Gastrocnemius medialis (tissue), 4 donors: ENCODE measurements around the gene GNG3. TPM values are rescaled to one million over a fixed set of nuclear protein-coding genes. Genes with fewer than 3 reads are reported as not detected.

Experiments used
- ATAC-seq, 2 donors: fragments of 150-250 bp; one replicate each; pipeline ENCODE4 v1.9.1; 2016
- DNase-seq, 2 donors: peaks; one replicate each; pipeline ENCODE4 v3.0.0-alpha.2; 2019
- H3K27ac ChIP-seq, 4 donors: fragments of 200-600 bp; sonication (generic); 1 replicate in 1 of 4; 2 replicates in 3 of 4; pipeline ENCODE4 v1.5.1; 2016 to 2018; ENCODE audit warnings: mild to moderate bottlenecking in 2 of 4, moderate library complexity in 1 of 4
- H3K27me3 ChIP-seq, 3 donors: fragments of 200-600 bp; sonication (generic) in 2 of 3; 1 replicate in 1 of 3; 2 replicates in 2 of 3; pipeline versions ENCODE4 v1.5.1 to v1.6.0; 2016 to 2019; ENCODE audit warnings: mild to moderate bottlenecking in 1 of 3, moderate library complexity in 1 of 3
- H3K36me3 ChIP-seq, 2 donors: fragments of 200-600 bp; sonication (generic) in 1 of 2; one replicate each; pipeline ENCODE4 v1.5.1; 2017 to 2018
- H3K4me1 ChIP-seq, 2 donors: fragments of 200-600 bp; sonication (generic) in 1 of 2; one replicate each; pipeline ENCODE4 v1.5.1; 2016 to 2017; ENCODE audit warnings: mild to moderate bottlenecking in 2 of 2
- H3K4me3 ChIP-seq, 4 donors: fragments of 200-600 bp; sonication (generic) in 3 of 4; 1 replicate in 1 of 4; 2 replicates in 3 of 4; pipeline ENCODE4 v1.5.1; 2016 to 2019; ENCODE audit warnings: mild to moderate bottlenecking in 2 of 4
- H3K9me3 ChIP-seq, 3 donors: fragments of 200-600 bp; sonication (generic) in 2 of 3; 1 replicate in 1 of 3; 2 replicates in 2 of 3; pipeline ENCODE4 v1.5.1; 2016 to 2019
- CTCF ChIP-seq, 5 experiments: fragments of 450-650 bp in 3 of 5; fragments of 200-600 bp in 2 of 5; sonication (generic) in 2 of 5; IDR thresholded peaks in 4 of 5; conservative IDR thresholded peaks in 1 of 5; 1 replicate in 4 of 5; 2 replicates in 1 of 5; pipeline ENCODE4 v1.5.1; 2016 to 2019; ENCODE audit warnings: antibody characterized with exemption in 5 of 5, mild to moderate bottlenecking in 3 of 5, moderate library complexity in 3 of 5
- POLR2A ChIP-seq, 2 donors: fragments of 450-650 bp; IDR thresholded peaks; one replicate each; pipeline ENCODE4 v1.6.1; 2017; ENCODE audit warnings: antibody characterized with exemption in 2 of 2, mild to moderate bottlenecking in 2 of 2, moderate library complexity in 2 of 2
- in situ Hi-C, 4 donors: fragments of 200-750 bp; cut with MboI; loops; one replicate each; pipeline versions ENCODE4 v1.15.0 to v1.8.0; 2017; ENCODE audit warnings: low sequenced_read_pairs in 4 of 4
- intact Hi-C: fragments of 100-400 bp; cut with DNase I; formaldehyde crosslinking; loops from one replicate; pipeline ENCODE4 v1.15.1; 2023; ENCODE audit warnings: low total_unique reads
- total RNA-seq, 4 donors: library from RNA; depleted of rRNA; stranded (reverse); fragments of >200 nt; gene quantifications; one replicate each; pipeline versions ENCODE4 v1.1.0 to v1.2.3, GENCODE V29; 2016

Gene GNG3
- total RNA-seq, 4 donors from 2014 or later: not detected

GRCh38 chr11:62757846-62758788 is 50.6 kb downstream of the GNG3 start:
- TF ChIP-seq POLR2A (IDR thresholded peaks at IDR 0.05) (no peak), CTCF (IDR thresholded peaks at IDR 0.05 in 4 of 5, conservative IDR thresholded peaks at IDR 0.05 in 1 of 5) (no peak)
- ATAC-seq (no peak), DNase-seq (no peak)
- no peaks in the 10 kb centered on the region for H3K9me3 ChIP-seq
- intact Hi-C loops (no loop called here), in situ Hi-C loops (no loop called here)
- peaks cover 0 to 6% of the 10 kb centered on the region in 2 donors for H3K36me3 ChIP-seq
- no peak overlapping the region for H3K4me3 ChIP-seq
- H3K27me3 ChIP-seq: no peaks in the 10 kb centered on the region
- H3K27ac ChIP-seq: no peak overlapping the region
- H3K4me1 ChIP-seq: peaks cover 19 to 27% of the 10 kb centered on the region in 2 donors

Other genes starting within 250 kb of the GNG3 start
- gene AHNAK, start 160.9 kb upstream of the GNG3 start, total RNA-seq: 1,000 to 10,000 TPM in 1 of 4 donors, 100 to 1,000 TPM in 3; 374 to 1,261 (median 571) TPM
- 1,000 to 10,000 TPM; 1,797 to 2,946 (median 1,897) TPM for gene EEF1G, start 133.8 kb upstream of the GNG3 start, total RNA-seq
- 10 to 100 TPM in 3 of 4 donors, 1 to 10 TPM in 1; 7.8 to 15.7 (median 11.7) TPM for gene TUT1, start 116.2 kb upstream of the GNG3 start, total RNA-seq
- gene MTA2, start 105.8 kb upstream of the GNG3 start, total RNA-seq: 10 to 100 TPM; 28.0 to 47.1 (median 31.7) TPM
- 1 to 10 TPM; 4.7 to 7.9 (median 7.0) TPM for gene EML3, start 94.9 kb upstream of the GNG3 start, total RNA-seq
- gene ROM1, start 94.4 kb upstream of the GNG3 start, total RNA-seq: 1 to 10 TPM; 1.6 to 3.7 (median 2.7) TPM
- 10 to 100 TPM in 2 of 4 donors, 1 to 10 TPM in 2; 4.4 to 21.4 (median 9.8) TPM for gene B3GAT3, start 85.7 kb upstream of the GNG3 start, total RNA-seq
- gene GANAB, start 61.1 kb upstream of the GNG3 start, total RNA-seq: 10 to 100 TPM; 41.3 to 65.1 (median 59.5) TPM
- gene INTS5, start 54.4 kb upstream of the GNG3 start, total RNA-seq: 10 to 100 TPM; 17.3 to 28.3 (median 21.3) TPM
- 10 to 100 TPM; 36.1 to 44.7 (median 41.3) TPM for gene C11orf98, start 42.5 kb upstream of the GNG3 start, total RNA-seq
- gene CSKMT, start 42.4 kb upstream of the GNG3 start, total RNA-seq: 1 to 10 TPM; 1.7 to 4.5 (median 2.8) TPM
- gene UQCC3, start 36.0 kb upstream of the GNG3 start, total RNA-seq: 10 to 100 TPM in 2 of 4 donors, 1 to 10 TPM in 2; 6.4 to 11.7 (median 9.0) TPM
- 1 to 10 TPM in 2 of 4 donors, under 1 TPM in 2; 0.82 to 2.1 (median 1.1) TPM for gene LBHD1, start 35.4 kb upstream of the GNG3 start, total RNA-seq
- 100 to 1,000 TPM; 216 to 450 (median 265) TPM for gene UBXN1, start 28.6 kb upstream of the GNG3 start, total RNA-seq
- gene LRRN4CL, start 18.1 kb upstream of the GNG3 start, total RNA-seq: 1 to 10 TPM; 3.7 to 6.4 (median 5.9) TPM
- 100 to 1,000 TPM in 1 of 4 donors, 10 to 100 TPM in 3; 33.4 to 114 (median 55.6) TPM for gene BSCL2, start 252 bp upstream of the GNG3 start, total RNA-seq
- gene HNRNPUL2, start 19.8 kb downstream of the GNG3 start, total RNA-seq: 10 to 100 TPM in 3 of 4 donors, 1 to 10 TPM in 1; 4.8 to 14.9 (median 11.8) TPM
- gene TTC9C, start 20.8 kb downstream of the GNG3 start, total RNA-seq: 10 to 100 TPM; 11.5 to 16.3 (median 14.1) TPM
- gene ZBTB3, start 46.5 kb downstream of the GNG3 start, total RNA-seq: 10 to 100 TPM in 1 of 4 donors, 1 to 10 TPM in 3; 5.6 to 10.5 (median 7.7) TPM
- gene POLR2G, start 53.9 kb downstream of the GNG3 start, total RNA-seq: 10 to 100 TPM; 25.2 to 45.5 (median 29.6) TPM
- 10 to 100 TPM; 13.5 to 43.2 (median 21.4) TPM for gene TAF6L, start 63.7 kb downstream of the GNG3 start, total RNA-seq
- 10 to 100 TPM; 26.3 to 52.5 (median 44.3) TPM for gene TMEM179B, start 79.7 kb downstream of the GNG3 start, total RNA-seq
- 10 to 100 TPM; 17.1 to 41.6 (median 23.8) TPM for gene TMEM223, start 84.3 kb downstream of the GNG3 start, total RNA-seq
- 10 to 100 TPM; 27.2 to 47.1 (median 46.1) TPM for gene NXF1, start 97.8 kb downstream of the GNG3 start, total RNA-seq
- 10 to 100 TPM; 16.2 to 26.0 (median 24.9) TPM for gene STX5, start 124.4 kb downstream of the GNG3 start, total RNA-seq
- gene TEX54, start 125.2 kb downstream of the GNG3 start, total RNA-seq: not detected
- 100 to 1,000 TPM in 1 of 4 donors, 10 to 100 TPM in 3; 66.4 to 133 (median 87.0) TPM for gene WDR74, start 131.9 kb downstream of the GNG3 start, total RNA-seq
- 100 to 1,000 TPM; 158 to 278 (median 189) TPM for gene SLC3A2, start 173.2 kb downstream of the GNG3 start, total RNA-seq
- gene CHRM1, start 213.7 kb downstream of the GNG3 start, total RNA-seq: not detected